HG02973 (cell line): ENCODE measurements around the gene CFI.

Experiments used
- ATAC-seq: cut with Tn5 transposase; IDR thresholded peaks from one replicate; pipeline ENCODE4 v1.9.1; 2021; ENCODE audit warnings: moderate library complexity; ENCODE audit not compliant: unreplicated experiment

CFI gene

GRCh38 chr4:109801895-109802319, at the start of gene CFI:
Gene CFI, minus strand, starts transcription at chr4:109801999. Its CDS starts 28 bp downstream, at chr4:109801971.
- no peak for ATAC-seq

GRCh38 chr4:109850601-109851000, 48.8 kb upstream of the CFI start:
- no peak for ATAC-seq

GRCh38 chr4:109848501-109848900, 46.7 kb upstream of the CFI start:
- no peak for ATAC-seq

GRCh38 chr4:109847896-109848442, 46.2 kb upstream of the CFI start, which contains the start of gene LRIT3:
Gene LRIT3, plus strand, starts transcription at chr4:109848107. Its CDS starts 95 bp downstream, at chr4:109848202.
- ATAC-seq, result no peak

GRCh38 chr4:109846395-109847098, 44.7 kb upstream of the CFI start:
- ATAC-seq, result no peak

DNA sequence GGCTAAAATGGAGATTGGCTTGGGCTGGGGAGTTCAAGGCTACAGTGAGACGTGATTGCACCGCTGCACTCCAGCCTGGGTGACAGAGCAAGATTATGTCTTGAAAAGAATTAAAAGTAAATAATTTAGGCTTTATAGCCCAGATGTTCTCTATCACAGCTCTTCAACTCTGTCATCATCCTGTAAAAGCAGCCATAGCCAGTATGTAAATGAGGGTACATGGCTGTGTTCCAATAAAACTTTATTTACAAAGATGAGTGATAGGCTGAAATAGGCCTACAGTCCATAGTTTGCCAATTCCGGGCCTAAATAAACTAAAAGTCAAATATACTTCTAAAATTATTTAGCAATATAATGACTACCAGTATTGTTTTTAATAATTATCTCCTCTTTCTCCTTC, 35.2 kb upstream of the CFI start:
- ATAC-seq, result no peak

- ATAC-seq, result no peak
Observed at GRCh38 chr4:109833756-109834155, 32.0 kb upstream of the CFI start.

DNA sequence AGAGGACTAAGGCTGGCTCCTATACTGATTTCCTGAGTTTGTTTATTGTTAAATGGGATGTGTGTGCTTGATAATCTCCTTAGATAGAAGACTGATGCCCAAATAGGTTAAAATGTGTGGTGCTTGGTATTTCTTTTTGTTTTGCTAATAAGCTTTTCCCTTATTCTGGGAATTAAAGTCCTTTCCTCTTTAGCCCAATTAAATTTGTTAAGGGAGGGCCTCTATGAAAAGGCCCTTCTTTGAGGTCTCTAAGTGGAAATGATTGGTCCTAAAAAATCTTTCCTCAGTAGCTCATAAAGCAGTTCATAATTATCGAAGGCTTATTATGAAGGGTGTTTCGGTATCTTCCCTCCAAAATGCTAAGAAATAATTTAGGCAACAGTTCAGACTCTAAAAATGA, 25.9 kb upstream of the CFI start, which contains the start of gene RRH:
RRH (plus strand) TSS at position 301 of the 400 bp plus-strand sequence; CDS start at position 357, 56 bp downstream.
- no peak for ATAC-seq

DNA sequence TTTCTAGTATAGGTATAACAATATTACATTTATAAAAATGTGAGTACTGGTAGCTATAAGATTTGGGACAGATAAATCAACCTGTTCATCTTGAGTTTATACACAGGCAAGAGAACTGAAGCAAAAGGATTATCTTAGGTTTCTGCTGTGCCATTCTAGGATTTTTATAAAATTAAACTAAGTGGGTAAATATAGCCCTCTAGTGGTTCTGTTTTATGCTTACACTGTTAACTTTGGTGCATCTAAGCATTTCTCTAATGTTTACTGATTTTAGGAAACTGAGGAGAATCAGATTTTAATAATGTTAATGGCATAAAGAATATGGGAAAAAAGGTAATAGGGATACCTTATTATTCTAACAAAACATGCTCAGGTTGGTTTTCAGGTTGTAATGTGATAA, 24.9 kb upstream of the CFI start:
- peak; percentile 78 for ATAC-seq

DNA sequence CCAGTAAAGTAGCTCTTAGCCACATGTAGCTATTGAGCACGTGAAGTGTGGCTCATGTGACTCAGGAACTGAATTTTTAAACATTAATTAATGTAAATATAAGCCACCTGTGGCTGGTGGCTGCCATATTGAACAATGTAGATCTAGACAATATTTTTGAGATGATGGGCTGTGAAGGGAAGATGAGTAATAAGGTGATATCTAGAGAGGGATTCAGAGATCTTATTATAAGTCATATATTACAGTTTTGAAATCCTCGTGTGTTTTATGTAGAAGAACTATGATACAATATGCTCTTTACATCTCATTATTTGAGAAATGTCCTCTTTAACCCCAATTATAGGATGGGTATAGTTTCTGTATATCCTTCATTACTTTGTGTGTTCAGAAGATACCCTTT, 19.4 kb upstream of the CFI start:
- ATAC-seq, result no peak

GRCh38 chr4:109820563-109820962, 18.8 kb upstream of the CFI start:
- ATAC-seq, result no peak

- no peak for ATAC-seq
Observed at GRCh38 chr4:109818268-109818667, 16.5 kb upstream of the CFI start.

- no peak for ATAC-seq
Observed at GRCh38 chr4:109816894-109817293, 15.1 kb upstream of the CFI start.

DNA sequence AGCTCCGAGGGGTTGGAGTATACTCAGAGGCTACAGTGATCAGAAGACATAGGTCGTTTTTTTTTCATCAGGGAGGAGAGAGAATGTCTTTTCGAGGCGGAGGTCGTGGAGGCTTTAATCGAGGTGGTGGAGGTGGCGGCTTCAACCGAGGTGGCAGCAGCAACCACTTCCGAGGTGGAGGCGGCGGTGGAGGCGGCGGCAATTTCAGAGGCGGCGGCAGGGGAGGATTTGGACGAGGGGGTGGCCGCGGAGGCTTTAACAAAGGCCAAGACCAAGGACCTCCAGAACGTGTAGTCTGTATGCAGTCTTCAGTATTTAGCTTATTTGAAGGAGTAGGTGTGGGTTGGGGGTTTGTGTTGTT, 14.3 kb upstream of the CFI start:
- ATAC-seq, result no peak

DNA sequence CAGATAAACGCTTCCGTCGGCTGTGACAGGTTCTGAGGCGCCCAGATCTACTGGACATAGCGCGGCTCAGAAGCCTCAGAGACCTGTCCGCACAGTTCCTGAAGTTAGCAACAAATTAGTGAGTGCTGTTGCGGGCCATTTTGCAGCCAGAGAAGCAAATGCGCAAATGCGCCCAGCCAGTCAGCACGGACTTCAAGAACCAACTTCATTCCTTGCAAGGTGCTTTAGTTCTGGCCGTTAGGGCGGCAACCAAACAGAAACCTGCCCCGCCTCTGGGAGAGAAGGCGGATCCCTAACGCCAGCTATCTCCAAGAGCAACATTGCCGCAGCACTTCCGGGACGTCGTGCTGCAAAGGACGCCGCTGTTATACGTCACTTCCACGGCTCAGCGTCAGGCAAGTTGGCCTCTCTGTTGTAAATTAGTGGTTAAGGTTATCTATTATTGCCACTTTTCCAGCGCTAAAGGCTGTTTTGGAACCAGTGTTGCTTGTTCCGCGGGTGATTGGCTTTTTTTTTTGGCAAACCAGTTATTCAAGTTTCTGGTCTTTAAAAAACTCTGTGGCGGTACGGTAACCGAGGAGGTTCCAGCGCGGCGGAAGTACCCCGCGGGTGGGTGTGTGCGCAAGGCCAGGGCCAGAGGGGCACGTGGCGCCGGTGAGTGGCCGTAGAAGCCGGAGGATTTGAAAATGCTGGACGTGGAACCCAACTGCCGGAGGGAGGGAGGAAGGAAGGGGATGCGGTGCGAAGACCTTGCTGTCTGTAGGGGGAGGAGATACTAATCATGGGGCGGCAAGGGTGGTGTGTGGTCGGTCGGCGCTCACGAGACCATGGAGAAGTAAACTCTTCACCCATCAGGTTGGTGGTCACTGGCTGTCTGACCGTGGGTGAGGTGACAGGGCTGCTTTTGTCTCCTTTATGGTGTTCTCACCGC, 13.6 kb upstream of the CFI start, which contains the start of gene GAR1:
GAR1 (plus strand) TSS at position 612 of the 931 bp plus-strand sequence. CDS start 403 bp downstream, outside the sequence.
- ATAC-seq, result peak; percentile 97

DNA sequence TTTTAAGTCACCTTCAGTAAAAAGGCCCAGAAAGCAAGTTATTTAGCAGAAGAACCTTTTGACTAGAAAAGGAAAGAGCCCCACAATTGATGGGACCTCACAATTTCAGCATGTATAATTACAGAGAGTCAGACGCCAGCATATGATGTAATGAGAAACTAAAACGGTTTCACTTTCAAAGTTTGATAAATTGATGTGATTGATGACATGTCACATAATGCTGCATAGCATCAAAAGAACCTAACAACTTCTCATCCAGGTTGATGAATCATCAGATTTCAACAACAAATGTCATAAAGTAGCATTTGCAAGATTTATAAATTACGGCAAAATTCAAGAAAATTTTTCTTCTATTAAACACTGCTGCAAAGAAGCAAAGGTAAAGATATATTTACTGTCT, 9.9 kb upstream of the CFI start:
- ATAC-seq, result no peak

DNA sequence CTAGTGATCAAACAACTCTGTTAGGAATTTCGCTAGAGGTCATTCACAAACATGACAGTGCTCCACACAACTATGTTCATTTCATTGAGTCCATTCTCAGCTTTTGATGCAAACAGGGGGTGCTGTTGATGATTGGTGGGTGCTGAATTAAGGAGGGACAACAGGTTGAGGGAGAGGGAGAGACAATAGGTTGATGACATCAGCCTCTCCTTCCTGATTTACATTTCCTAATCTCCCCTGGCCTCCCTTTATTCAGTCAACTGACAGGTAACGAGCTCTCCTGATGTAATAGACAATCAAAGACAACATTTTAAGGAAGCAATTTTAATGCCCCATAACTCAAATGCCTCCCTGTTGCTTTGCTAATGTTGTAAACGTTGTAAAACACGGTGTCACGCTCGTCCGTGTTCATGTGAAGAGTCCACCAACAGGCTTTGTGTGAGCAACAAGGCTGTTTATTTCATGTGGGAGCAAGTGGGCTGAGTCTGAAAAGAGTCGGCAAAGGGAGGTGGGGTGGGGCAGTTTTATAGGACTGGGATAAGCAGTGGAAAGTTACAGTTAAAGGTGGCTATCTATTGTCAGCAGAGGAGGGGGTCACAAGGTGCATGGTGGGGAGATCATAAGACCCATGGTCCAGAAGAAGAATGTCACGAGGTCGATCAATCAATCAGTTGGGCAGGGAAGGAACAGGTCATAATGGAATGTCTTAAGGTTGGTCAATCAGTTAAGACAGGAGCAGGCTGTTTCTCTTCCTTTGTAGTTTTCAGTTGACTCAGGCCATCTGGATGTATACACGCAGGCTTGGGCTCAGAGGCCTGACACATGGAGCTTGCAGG, 9.0 kb upstream of the CFI start:
- ATAC-seq, result no peak

DNA sequence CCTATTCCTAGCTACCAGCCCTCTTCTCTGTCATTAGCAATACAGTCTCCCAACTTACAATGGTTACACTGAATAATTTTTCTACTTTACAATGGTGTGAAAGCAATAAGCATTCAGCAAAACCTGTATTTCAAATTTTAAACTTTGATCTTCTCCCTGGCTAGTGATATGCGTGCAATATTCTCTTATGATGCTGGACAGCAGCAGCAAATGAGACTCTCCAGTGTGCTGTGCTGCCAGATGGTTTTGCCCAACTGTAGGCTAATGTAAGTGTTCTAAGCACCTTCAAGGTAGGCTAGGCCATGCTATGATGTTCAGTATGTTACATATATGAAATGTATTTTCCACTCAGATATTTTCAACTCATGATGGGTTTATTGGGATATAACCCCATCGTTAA, 7.9 kb upstream of the CFI start:
- no peak for ATAC-seq

GRCh38 chr4:109803924-109804571, 2.2 kb upstream of the CFI start:
- no peak for ATAC-seq
